ENCODE measurements around the gene ALDH1B1. TPM values are rescaled to one million over a fixed set of nuclear protein-coding genes. Genes with fewer than 3 reads are reported as not detected.

Gene ALDH1B1
- total and polyA plus RNA-seq, 2 donors (not counting 3 experiments of a cell fraction or from before 2014, with no cell fraction given): 11.5 to 20.5 TPM

GRCh38 chr9:38345851-38346755 lies 46.4 kb upstream of the ALDH1B1 start:
- Histone ChIP-seq H3K4me2 (ENCODE audit: insufficient read depth, low read length) (no peak overlapping the region), H3K9ac (replicated peaks; ENCODE audit: extremely low read depth, insufficient read depth, low read length) (no peak overlapping the region), H3K27ac (ENCODE audit: insufficient read depth, low read depth, low read length) (no peak overlapping the region), H3K27me3 (ENCODE audit: control insufficient read depth in 2 of 2, insufficient read depth in 2 of 2, low read length in 2 of 2) (peaks cover 4 to 8% of the 10 kb centered on the region in 2 experiments), H3K36me3 (ENCODE audit: control insufficient read depth in 2 of 2, extremely low read depth in 1 of 2, insufficient read depth in 2 of 2, low read length in 2 of 2) (no peaks in the 10 kb centered on the region), H3K9me1 (replicated peaks; ENCODE audit: control insufficient read depth, extremely low read depth, insufficient read depth, low read length) (no peaks in the 10 kb centered on the region), H3K9me3 (replicated peaks; ENCODE audit: control insufficient read depth, insufficient read depth, low read length) (no peaks in the 10 kb centered on the region), H2AFZ (ENCODE audit: low read depth, low read length) (no peak overlapping the region), H3K4me1 (ENCODE audit: control insufficient read depth, extremely low read depth, insufficient read depth, low read length) (no peaks in the 10 kb centered on the region), H4K20me1 (replicated peaks; ENCODE audit: control insufficient read depth, extremely low read depth, insufficient read depth, low read length) (no peaks in the 10 kb centered on the region), H3K4me3 (replicated peaks in 1 of 3; ENCODE audit: insufficient read depth in 1 of 3, low read depth in 1 of 3, low read length in 3 of 3) (no peak overlapping the region), H3K79me2 (ENCODE audit: control insufficient read depth, insufficient read depth, low read length) (no peaks in the 10 kb centered on the region)
- no TSS peak for BruUV-seq (replicated peaks)
- FAIRE-seq (no peak), DNase-seq (ENCODE audit: low read depth, low spot score) (no peak)
- no peak for TF ChIP-seq JUN (IDR thresholded peaks at IDR 0.05; ENCODE audit: borderline replicate concordance, insufficient read depth, insufficient read length, low read depth)
- TF ChIP-seq MAX (IDR thresholded peaks at IDR 0.05; ENCODE audit: insufficient read depth, insufficient read length): no peak
- CTCF ChIA-PET: interaction anchor here (0.8 kb wide), 1 partner anchor 8 kb away, joined by 3 read pairs; no protein-coding TSS in a partner anchor
- POLR2A ChIA-PET: no interaction called here
- intact Hi-C loops (cut with micrococcal nuclease): no loop called here
- dilution Hi-C loops (cut with MboI; ENCODE audit: extremely low pct_ligation_motif_present, low sequenced_read_pairs): no loop called here

- CTCF ChIA-PET: interaction anchor here (0.8 kb wide), 1 partner anchor 8 kb away, joined by 3 read pairs; no protein-coding TSS in a partner anchor
- TF ChIP-seq EZH2 (IDR thresholded peaks at IDR 0.05; ENCODE audit: borderline replicate concordance, low read depth, low read length, severe bottlenecking) (no peak), JUN (IDR thresholded peaks at IDR 0.05; ENCODE audit: borderline replicate concordance, insufficient read depth, insufficient read length, low read depth) (no peak), GATA2 (IDR thresholded peaks at IDR 0.05; ENCODE audit: insufficient read depth, insufficient read length, low read depth, low read length) (no peak), POLR2AphosphoS5 (IDR thresholded peaks at IDR 0.05; ENCODE audit: insufficient read depth, low read depth, low read length) (no peak), CTCF (IDR thresholded peaks at IDR 0.05; ENCODE audit: extremely low read depth in 1 of 2, insufficient read depth in 1 of 2, low read depth in 1 of 2, low read length in 2 of 2) (no peak), MYC (IDR thresholded peaks at IDR 0.05; ENCODE audit: low read depth, low read length) (no peak), FOS (IDR thresholded peaks at IDR 0.05; ENCODE audit: borderline replicate concordance, insufficient read depth, low read length) (no peak), POLR2A (IDR thresholded peaks at IDR 0.05; ENCODE audit: low read depth, low read length) (no peak), MAX (IDR thresholded peaks at IDR 0.05; ENCODE audit: insufficient read depth, insufficient read length) (no peak)
- Histone ChIP-seq H3K9me3 (replicated peaks; ENCODE audit: control insufficient read depth, insufficient read depth, low read length) (no peaks in the 10 kb centered on the region), H2AFZ (ENCODE audit: low read depth, low read length) (no peak overlapping the region), H3K36me3 (ENCODE audit: control insufficient read depth in 2 of 2, extremely low read depth in 1 of 2, insufficient read depth in 2 of 2, low read length in 2 of 2) (no peaks in the 10 kb centered on the region), H3K27me3 (ENCODE audit: control insufficient read depth in 2 of 2, insufficient read depth in 2 of 2, low read length in 2 of 2) (peaks cover 4 to 8% of the 10 kb centered on the region in 2 experiments), H3K79me2 (ENCODE audit: control insufficient read depth, insufficient read depth, low read length) (no peaks in the 10 kb centered on the region), H3K9me1 (replicated peaks; ENCODE audit: control insufficient read depth, extremely low read depth, insufficient read depth, low read length) (no peaks in the 10 kb centered on the region), H3K4me2 (ENCODE audit: insufficient read depth, low read length) (no peak overlapping the region), H3K9ac (replicated peaks; ENCODE audit: extremely low read depth, insufficient read depth, low read length) (no peak overlapping the region), H4K20me1 (replicated peaks; ENCODE audit: control insufficient read depth, extremely low read depth, insufficient read depth, low read length) (no peaks in the 10 kb centered on the region), H3K4me1 (ENCODE audit: control insufficient read depth, extremely low read depth, insufficient read depth, low read length) (no peaks in the 10 kb centered on the region), H3K27ac (ENCODE audit: insufficient read depth, low read depth, low read length) (no peak overlapping the region), H3K4me3 (replicated peaks in 1 of 3; ENCODE audit: insufficient read depth in 1 of 3, low read depth in 1 of 3, low read length in 3 of 3) (no peak overlapping the region)
- FAIRE-seq (no peak), DNase-seq (ENCODE audit: low read depth, low spot score) (no peak)
- POLR2A ChIA-PET: no interaction called here
- intact Hi-C loops (cut with micrococcal nuclease) (no loop called here), dilution Hi-C loops (cut with MboI; ENCODE audit: extremely low pct_ligation_motif_present, low sequenced_read_pairs) (no loop called here)
- no TSS peak for BruUV-seq (replicated peaks)
These were observed 45.7 kb upstream of the ALDH1B1 start for GRCh38 chr9:38346811-38347210.

Measured in endothelial cell of umbilical vein (primary cell).